Thoracic aorta (tissue), 2 donors: ENCODE data around the gene CLCN2. TPM values are rescaled to one million over a fixed set of nuclear protein-coding genes. Genes with fewer than 3 reads are reported as not detected.

Experiments
- ATAC-seq: fragments of 150-250 bp; one replicate; pipeline ENCODE4 v1.8.0; 2017; ENCODE audit warnings: low read depth; ENCODE audit not compliant: insufficient number of reproducible peaks, low FRiP score
- DNase-seq: peaks from one replicate; pipeline ENCODE4 v3.0.0-alpha.2; 2020; ENCODE audit warnings: low spot score
- H3K27ac ChIP-seq, 2 donors: fragments of 200-600 bp; sonication (generic); 1 replicate in 1 of 2; 2 replicates in 1 of 2; pipeline ENCODE4 v1.5.1; 2016; ENCODE audit warnings: mild to moderate bottlenecking in 2 of 2, moderate library complexity in 2 of 2
- H3K27me3 ChIP-seq: fragments of 200-600 bp; sonication (generic); replicated peaks from 2 replicates; pipeline ENCODE4 v1.6.0; 2016; ENCODE audit warnings: mild to moderate bottlenecking; ENCODE audit not compliant: insufficient read depth
- H3K36me3 ChIP-seq: fragments of 200-600 bp; sonication (generic); one replicate; pipeline ENCODE4 v1.5.1; 2016
- H3K4me1 ChIP-seq, 2 donors: fragments of 200-600 bp; sonication (generic); 1 replicate in 1 of 2; 2 replicates in 1 of 2; pipeline versions ENCODE4 v1.5.1 to v1.6.0; 2016; ENCODE audit warnings: low read depth in 2 of 2, mild to moderate bottlenecking in 1 of 2; ENCODE audit not compliant: control insufficient read depth in 1 of 2
- H3K4me3 ChIP-seq: fragments of 200-600 bp; sonication (generic); 2 replicates; pipeline ENCODE4 v1.5.1; 2016; ENCODE audit warnings: mild to moderate bottlenecking
- H3K9me3 ChIP-seq: fragments of 200-600 bp; sonication (generic); 2 replicates; pipeline ENCODE4 v1.5.1; 2016
- total RNA-seq, 2 donors: library from RNA; depleted of rRNA; stranded (reverse); fragments of >200 nt; gene quantifications; one replicate each; pipeline versions ENCODE4 v1.1.0 to v1.2.3, GENCODE V29; 2016
- TF ChIP-seq, protein P1 (sequence below): fragments of 200-600 bp; sonication (generic); IDR thresholded peaks from one replicate; pipeline ENCODE4 v1.5.1; 2019; ENCODE audit warnings: antibody characterized with exemption

The CLCN2 gene
- total RNA-seq, 2 donors from 2014 or later = 4.3 to 8.0 TPM

DNA sequence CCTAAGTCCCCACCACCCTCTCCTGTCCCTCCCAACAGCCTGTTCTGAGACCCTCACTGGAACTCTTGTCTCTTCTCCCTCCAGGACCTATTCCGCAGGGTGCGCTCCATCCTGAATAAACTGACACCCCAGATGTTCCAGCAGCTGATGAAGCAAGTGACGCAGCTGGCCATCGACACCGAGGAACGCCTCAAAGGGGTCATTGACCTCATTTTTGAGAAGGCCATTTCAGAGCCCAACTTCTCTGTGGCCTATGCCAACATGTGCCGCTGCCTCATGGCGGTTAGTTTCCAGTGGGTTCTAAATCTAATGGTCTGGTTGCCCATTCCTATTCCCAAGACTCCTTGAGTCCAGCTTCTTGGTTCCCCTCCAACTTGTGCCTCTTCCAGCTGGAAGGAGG is 37.7 kb downstream of the CLCN2 start:
- ATAC-seq (no peak), DNase-seq (no peak)
- Histone ChIP-seq H3K4me3 (no peak overlapping the region), H3K36me3 (peaks cover 83% of the 10 kb centered on the region), H3K9me3 (no peaks in the 10 kb centered on the region), H3K4me1 (peaks cover 18 to 30% of the 10 kb centered on the region in 2 donors), H3K27me3 (no peaks in the 10 kb centered on the region), H3K27ac (no peak overlapping the region)
- TF ChIP-seq, protein P1, sequence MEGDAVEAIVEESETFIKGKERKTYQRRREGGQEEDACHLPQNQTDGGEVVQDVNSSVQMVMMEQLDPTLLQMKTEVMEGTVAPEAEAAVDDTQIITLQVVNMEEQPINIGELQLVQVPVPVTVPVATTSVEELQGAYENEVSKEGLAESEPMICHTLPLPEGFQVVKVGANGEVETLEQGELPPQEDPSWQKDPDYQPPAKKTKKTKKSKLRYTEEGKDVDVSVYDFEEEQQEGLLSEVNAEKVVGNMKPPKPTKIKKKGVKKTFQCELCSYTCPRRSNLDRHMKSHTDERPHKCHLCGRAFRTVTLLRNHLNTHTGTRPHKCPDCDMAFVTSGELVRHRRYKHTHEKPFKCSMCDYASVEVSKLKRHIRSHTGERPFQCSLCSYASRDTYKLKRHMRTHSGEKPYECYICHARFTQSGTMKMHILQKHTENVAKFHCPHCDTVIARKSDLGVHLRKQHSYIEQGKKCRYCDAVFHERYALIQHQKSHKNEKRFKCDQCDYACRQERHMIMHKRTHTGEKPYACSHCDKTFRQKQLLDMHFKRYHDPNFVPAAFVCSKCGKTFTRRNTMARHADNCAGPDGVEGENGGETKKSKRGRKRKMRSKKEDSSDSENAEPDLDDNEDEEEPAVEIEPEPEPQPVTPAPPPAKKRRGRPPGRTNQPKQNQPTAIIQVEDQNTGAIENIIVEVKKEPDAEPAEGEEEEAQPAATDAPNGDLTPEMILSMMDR = no peak

DNA sequence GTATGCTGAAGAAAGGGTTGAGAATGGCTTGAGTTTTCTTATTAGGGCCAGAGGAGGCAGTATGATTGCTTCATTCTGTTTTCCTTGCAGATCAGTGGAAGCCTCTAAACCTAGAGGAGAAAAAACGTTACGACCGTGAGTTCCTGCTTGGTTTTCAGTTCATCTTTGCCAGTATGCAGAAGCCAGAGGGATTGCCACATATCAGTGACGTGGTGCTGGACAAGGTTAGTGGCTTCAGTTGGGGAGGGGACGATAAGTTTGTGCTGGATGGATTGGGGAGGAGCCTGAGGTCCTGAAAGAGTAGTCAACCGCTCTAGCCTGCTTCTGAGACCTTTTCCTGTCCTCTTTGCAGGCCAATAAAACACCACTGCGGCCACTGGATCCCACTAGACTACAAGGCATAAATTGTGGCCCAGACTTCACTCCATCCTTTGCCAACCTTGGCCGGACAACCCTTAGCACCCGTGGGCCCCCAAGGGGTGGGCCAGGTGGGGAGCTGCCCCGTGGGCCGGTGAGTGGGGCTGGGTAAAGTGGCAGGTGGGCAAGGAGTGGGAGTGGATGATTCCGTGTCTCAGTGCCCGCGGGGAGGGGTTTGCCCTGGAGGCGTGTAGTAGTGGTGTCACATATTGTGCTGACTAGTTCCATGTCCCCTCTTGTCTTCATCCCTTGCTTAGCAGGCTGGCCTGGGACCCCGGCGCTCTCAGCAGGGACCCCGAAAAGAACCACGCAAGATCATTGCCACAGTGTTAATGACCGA is 38.5 kb downstream of the CLCN2 start:
- ATAC-seq (no peak), DNase-seq (no peak)
- peaks cover 75% of the 10 kb centered on the region for H3K36me3 ChIP-seq
- no peak overlapping the region for H3K4me3 ChIP-seq
- peaks cover 26 to 38% of the 10 kb centered on the region in 2 donors for H3K4me1 ChIP-seq
- no peaks in the 10 kb centered on the region for H3K9me3 ChIP-seq
- TF ChIP-seq, protein P1 = no peak
- no peaks in the 10 kb centered on the region for H3K27me3 ChIP-seq
- no peak overlapping the region for H3K27ac ChIP-seq

DNA sequence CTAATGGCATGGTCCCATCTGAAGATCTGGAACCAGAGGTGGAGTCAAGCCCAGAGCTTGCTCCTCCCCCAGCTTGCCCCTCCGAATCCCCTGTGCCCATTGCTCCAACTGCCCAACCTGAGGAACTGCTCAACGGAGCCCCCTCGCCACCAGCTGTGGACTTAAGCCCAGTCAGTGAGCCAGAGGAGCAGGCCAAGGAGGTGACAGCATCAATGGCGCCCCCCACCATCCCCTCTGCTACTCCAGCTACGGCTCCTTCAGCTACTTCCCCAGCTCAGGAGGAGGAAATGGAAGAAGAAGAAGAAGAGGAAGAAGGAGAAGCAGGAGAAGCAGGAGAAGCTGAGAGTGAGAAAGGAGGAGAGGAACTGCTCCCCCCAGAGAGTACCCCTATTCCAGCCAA is 39.7 kb downstream of the CLCN2 start:
- H3K4me3 ChIP-seq = no peak overlapping the region
- H3K4me1 ChIP-seq = peaks cover 38 to 51% of the 10 kb centered on the region in 2 donors
- H3K36me3 ChIP-seq = peaks cover 62% of the 10 kb centered on the region
- H3K27ac ChIP-seq = peak overlapping the region in 1 of 2 donors; percentile 50
- H3K27me3 ChIP-seq = no peaks in the 10 kb centered on the region
- ATAC-seq (no peak), DNase-seq (no peak)
- H3K9me3 ChIP-seq = no peaks in the 10 kb centered on the region
- TF ChIP-seq, protein P1 = no peak

DNA sequence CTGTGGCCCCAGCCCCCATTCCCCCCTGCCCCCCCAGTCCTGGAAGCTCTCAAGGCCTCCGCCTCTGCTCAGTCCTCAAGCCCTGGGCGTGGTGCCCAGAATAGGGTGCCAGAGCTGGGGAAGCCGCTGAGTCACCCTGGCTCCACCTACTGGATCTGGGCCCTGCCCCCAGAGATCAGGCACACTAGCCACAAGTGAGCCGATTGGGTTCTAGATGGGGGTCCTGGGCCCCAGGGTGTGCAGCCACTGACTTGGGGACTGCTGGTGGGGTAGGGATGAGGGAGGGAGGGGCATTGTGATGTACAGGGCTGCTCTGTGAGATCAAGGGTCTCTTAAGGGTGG is 41.3 kb downstream of the CLCN2 start:
- peaks cover 48 to 62% of the 10 kb centered on the region in 2 donors for H3K4me1 ChIP-seq
- peak; percentile 90 for DNase-seq
- TF ChIP-seq, protein P1 = no peak
- peak; percentile 82 for ATAC-seq
- H3K27me3 ChIP-seq = no peaks in the 10 kb centered on the region
- H3K27ac ChIP-seq = peak overlapping the region; percentile 63 to 96
- H3K9me3 ChIP-seq = no peaks in the 10 kb centered on the region
- peak overlapping the region; percentile 65 for H3K4me3 ChIP-seq
- H3K36me3 ChIP-seq = peaks cover 46% of the 10 kb centered on the region

DNA sequence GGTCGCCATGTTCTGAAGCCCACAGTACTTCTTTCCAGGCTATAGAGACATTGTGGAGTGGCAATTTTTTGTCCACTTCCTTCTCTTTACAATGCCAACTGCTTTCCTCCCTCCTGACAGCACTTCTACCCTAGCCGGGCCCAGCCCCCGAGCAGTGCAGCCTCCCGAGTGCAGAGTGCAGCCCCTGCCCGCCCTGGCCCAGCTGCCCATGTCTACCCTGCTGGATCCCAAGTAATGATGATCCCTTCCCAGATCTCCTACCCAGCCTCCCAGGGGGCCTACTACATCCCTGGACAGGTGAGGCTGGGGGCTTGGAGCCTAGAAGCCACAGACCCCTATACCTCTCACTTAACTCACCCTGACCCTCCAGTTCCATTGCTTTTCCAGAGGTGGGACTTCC is 44.2 kb downstream of the CLCN2 start:
- Histone ChIP-seq H3K27ac (peak overlapping the region; percentile 0 to 28), H3K4me3 (peak overlapping the region; percentile 99), H3K4me1 (peaks cover 50 to 65% of the 10 kb centered on the region in 2 donors), H3K36me3 (peaks cover 18% of the 10 kb centered on the region), H3K27me3 (no peaks in the 10 kb centered on the region), H3K9me3 (no peaks in the 10 kb centered on the region)
- ATAC-seq = no peak
- TF ChIP-seq, protein P1 = no peak
- DNase-seq = no peak
